NCI-H146 (cell line): ENCODE measurements around the gene ETFRF1.

Experiments
- DNase-seq: peaks from one replicate; lab custom pipeline; 2025; lab: John Stamatoyannopoulos, UW

Gene ETFRF1

GRCh38 chr12:25195056-25195971, at the start of gene ETFRF1, which contains the start of gene DNAI7:
TSS of gene ETFRF1 (plus strand) at chr12:25195237. CDS start at chr12:25203957, 8,720 bp downstream.
TSS of gene DNAI7 (minus strand) at chr12:25195160. CDS start at chr12:25195078, 82 bp downstream.
- peak; percentile 99 for DNase-seq

DNA sequence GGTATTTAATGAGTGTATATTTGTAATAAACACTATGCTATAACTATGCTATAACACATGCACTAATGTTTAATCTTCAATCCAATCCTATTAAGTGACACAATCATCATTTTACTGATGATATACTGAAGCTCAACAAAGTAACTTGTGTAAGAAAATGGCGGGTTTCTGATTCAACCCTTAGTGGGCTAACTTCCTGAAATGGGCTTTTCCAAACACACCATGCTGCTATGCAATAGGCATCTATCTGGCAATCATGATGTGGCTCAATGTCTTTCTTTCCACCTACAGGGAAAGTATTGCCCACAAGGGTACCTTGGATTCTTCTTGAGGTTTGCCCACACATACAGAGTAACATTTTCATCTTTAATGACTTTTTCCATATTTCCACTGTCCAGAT, 48.4 kb upstream of the ETFRF1 start:
- no peak for DNase-seq

DNA sequence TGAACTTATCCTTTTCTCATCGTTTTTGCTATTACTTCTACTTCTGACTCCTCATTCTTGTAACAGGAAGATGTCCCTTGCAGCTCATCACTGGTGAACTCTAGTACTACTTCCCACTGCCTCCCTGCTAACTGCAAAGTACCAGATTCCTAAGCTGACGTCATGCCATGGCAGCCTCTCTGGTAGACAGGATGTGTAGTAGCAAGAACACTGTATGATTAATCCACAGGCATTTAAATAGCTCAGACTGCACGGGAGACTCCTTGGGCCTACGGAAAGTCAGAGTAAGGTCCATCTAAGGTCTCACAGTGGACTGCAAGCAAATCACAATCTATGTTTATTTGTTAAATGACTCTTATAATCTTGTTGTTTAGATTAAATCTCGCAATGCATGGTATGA, 43.6 kb upstream of the ETFRF1 start:
- no peak for DNase-seq

DNA sequence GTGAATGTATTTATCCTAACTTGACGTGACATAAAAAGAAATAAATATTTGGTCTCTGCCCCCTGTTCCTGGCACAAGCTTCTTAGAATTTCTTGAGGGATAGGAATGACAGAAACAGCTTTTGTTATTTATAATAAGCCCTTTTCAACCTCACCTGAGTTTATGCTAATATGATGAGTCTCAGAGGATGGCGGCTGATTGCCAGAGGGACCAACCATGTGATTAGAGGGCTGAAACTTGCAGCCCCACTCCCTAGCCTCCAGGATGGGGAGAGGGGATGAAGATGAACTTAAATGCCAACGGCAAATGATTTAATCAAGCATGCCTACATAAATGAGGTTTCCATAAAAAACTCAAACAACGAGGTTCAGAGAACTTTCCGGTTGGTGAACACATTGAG, 43.0 kb upstream of the ETFRF1 start:
- no peak for DNase-seq

- peak; percentile 26 for DNase-seq
Observed at GRCh38 chr12:25155022-25155576, 39.9 kb upstream of the ETFRF1 start.

DNA sequence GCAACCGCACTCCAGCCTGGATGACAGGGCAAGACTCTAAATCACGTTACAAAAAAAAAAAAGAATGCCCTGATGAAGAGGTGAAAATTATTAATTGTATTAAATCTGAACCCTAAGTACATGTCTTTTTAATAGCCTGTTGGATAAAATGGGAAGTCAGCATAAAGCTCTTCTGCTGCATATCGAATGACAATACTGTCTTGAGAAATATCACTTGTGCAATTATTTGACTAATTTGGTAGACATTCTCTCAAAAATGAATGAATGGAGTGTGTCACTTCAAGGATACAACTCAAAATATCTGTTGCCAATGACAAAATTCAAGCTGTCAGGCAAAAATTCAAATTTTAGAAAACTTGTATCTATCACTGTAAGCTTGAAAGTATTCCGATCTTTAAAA, 39.0 kb upstream of the ETFRF1 start:
- DNase-seq, result no peak

GRCh38 chr12:25162866-25163265, 32.2 kb upstream of the ETFRF1 start:
- no peak for DNase-seq

GRCh38 chr12:25182765-25183164, 12.3 kb upstream of the ETFRF1 start:
- no peak for DNase-seq

GRCh38 chr12:25184132-25184531, 10.9 kb upstream of the ETFRF1 start:
- DNase-seq, result no peak

DNA sequence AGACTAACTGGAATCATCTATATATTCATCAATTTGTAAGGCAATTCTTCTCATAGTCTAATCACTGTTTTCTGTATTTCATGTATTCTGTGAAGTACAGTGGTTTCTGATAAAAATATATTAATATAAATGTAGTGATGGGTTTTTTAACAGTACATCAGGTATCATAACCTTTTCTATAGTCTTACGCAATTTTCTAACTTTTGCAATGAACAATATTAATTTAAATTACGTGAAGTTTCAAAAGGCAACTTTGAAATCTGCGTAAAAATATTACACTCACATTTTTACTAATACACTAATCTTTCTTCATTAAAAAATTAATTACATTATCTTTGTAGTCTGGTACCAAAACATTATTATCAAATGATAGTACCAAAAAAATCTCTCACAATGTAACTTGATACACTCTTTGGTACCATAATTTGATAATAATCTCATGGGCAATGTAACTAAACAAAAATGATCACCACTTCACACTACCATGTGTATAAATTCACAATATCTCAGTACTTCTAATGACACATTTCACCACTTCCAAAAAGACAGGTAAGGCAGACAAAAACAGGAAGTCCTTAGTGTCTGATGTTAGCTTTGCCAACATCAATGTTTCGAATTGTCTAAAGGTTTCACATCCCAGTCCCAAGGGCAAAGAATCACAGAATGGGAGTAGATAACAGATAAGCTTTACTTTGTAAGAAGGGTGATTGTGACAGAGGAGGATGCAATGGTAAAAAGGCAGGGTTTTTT, 8.8 kb upstream of the ETFRF1 start:
- DNase-seq, result no peak

- DNase-seq, result no peak
Observed at GRCh38 chr12:25186788-25187402, 8.1 kb upstream of the ETFRF1 start.

GRCh38 chr12:25187781-25188180, 7.3 kb upstream of the ETFRF1 start:
- no peak for DNase-seq

DNA sequence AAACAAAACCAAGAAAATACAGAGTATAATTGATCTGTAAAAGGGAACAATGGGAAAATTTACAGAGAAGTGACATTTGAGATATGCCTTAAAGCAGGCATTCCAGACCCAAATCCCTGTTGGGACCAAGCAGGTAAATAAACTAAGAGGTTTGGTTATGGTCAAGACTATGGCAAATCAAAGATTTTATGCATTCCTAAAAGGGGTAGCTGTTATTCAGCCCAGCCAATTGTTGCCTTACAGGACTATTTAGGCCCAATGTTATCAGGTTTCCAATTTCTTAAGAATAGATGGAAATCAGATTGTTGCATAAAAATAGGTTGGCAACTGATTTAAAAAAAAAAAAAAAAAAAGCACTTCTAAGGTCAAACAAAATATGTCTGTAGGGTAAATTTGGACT, 5.4 kb upstream of the ETFRF1 start:
- DNase-seq, result no peak

DNA sequence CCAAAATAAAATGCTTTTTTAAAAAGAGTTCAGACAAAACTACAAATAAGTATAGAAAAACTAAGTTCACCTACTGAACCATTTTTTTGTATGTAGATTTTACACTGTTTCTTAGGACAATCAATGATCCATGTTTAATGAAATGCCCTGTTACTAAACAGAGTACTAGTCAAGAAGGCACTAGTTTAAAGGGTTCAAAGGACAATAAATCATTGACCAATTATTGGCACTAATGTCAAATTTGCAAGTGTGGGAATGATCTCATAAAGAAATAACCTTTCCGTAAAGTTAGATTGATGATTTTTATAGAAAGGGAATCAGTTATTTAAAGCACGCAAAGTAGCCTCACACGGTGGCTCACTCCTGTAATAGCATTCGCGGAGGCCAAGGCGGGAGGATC, 4.2 kb upstream of the ETFRF1 start:
- no peak for DNase-seq

- no peak for DNase-seq
Observed at GRCh38 chr12:25194214-25194613, 823 bp upstream of the ETFRF1 start.

- no peak for DNase-seq
Observed at GRCh38 chr12:25194722-25195055, 348 bp upstream of the ETFRF1 start.

GRCh38 chr12:25197608-25198007, 2.6 kb downstream of the ETFRF1 start:
- DNase-seq, result no peak

- DNase-seq, result no peak
Observed at GRCh38 chr12:25200703-25201102, 5.7 kb downstream of the ETFRF1 start.

DNA sequence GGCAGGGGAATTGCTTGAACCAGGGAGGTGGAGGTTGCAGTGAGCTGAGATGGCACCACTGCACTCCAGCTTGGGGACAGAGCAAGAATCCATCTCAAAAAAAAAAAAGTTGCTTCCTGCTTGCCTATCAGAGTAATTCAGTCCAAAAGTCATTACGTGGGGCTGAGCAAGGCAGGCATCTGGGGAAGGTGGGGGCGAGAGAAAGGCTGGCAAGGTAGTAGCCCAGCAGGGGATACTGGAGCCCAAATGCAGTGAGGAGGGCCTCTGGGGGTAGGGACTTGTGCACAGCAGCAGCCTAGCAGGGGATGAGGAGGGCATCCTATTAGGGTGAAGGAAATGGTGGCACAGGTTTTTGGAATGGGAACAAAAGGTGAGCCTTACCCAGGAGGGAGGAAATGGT, 7.1 kb downstream of the ETFRF1 start:
- no peak for DNase-seq

GRCh38 chr12:25207411-25207810, 12.4 kb downstream of the ETFRF1 start:
- DNase-seq, result no peak

DNA sequence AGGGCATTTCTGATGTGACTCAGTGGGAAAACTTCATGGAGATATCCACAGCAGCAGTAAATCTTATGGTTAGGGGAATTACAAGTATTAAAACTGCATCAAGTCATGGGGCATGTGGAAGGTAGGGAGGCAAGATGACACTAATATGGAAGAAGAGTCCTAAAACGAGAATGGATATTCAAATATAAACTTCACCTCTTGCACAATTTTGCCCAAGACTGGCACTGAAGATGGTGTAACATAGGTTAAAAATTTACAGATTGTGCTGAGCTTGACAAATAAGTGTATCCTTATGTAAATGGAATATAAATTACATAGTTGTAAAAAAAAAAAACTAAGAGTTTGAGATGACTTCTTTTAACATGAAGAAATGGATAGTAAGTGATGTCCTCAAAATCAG, 12.8 kb downstream of the ETFRF1 start:
- DNase-seq, result no peak

DNA sequence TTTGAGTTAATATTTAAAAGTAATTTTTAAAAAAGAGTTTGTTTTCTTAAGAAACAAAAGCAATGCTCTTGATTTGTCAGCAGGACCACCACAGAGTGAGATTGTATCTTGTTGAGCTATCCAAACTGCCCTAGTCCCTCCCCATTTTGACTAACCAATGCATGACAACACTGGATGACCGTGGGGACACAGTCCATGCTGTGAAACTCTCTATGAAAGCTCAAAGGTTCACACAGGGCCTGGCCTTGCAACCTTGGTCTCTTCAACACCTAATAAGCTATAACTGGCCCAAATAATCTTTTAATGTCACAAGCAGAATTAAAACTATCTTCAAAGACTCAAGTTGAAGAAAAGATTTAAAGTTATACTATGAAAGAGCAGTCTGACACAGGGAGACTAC, 13.5 kb downstream of the ETFRF1 start:
- no peak for DNase-seq

DNA sequence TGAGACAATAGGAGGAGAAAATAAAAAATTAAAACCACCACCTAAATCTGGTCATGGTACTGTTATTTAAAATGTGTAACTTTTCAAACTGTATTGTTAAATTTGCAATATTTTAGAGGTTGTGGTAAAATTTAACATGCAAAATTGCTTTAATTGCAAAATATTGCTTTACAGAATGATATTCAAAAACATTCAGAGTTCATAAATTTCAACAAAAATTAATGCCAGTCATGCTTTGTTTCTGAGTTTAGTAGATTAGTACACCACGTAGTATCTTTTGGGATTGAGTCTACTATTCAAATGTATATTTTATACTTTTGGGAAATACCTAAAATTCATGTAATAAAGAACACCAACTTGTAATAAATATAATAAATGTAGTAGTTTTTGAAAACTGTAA, 18.3 kb downstream of the ETFRF1 start:
- no peak for DNase-seq
